ENCODE measurements around the gene B3GAT1. TPM values are rescaled to one million over a fixed set of nuclear protein-coding genes. Genes with fewer than 3 reads are reported as not detected.

Gene B3GAT1
- total RNA-seq, 2 donors from 2014 or later: 20.6 to 29.5 TPM

GRCh38 chr11:134399293-134399654, 12.8 kb downstream of the B3GAT1 start:
- TF ChIP-seq CTCF (conservative IDR thresholded peaks at IDR 0.05): no peak
- Mint-ChIP-seq H3K4me3 (no peak overlapping the region), H3K27me3 (ENCODE audit: insufficient read depth) (no peaks in the 10 kb centered on the region), H3K4me1 (no peaks in the 10 kb centered on the region), H3K9me3 (peaks cover 5% of the 10 kb centered on the region), H3K27ac (no peak overlapping the region), H3K36me3 (ENCODE audit: low read depth) (no peaks in the 10 kb centered on the region)
- DNase-seq: no peak
- Histone ChIP-seq H3K27me3 (ENCODE audit: control insufficient read depth, insufficient read depth, low read length, poor library complexity, severe bottlenecking) (no peaks in the 10 kb centered on the region), H3K4me3 (ENCODE audit: low read length) (no peak overlapping the region), H3K4me1 (ENCODE audit: control insufficient read depth, insufficient read depth, low read length) (no peaks in the 10 kb centered on the region), H3K9me3 (ENCODE audit: control insufficient read depth, low read length) (no peaks in the 10 kb centered on the region), H3K9ac (ENCODE audit: extremely low read depth, low read length, poor library complexity, severe bottlenecking) (no peak overlapping the region), H3K27ac (ENCODE audit: low read depth, low read length) (no peak overlapping the region), H3K36me3 (ENCODE audit: control insufficient read depth, insufficient read depth, low read length) (no peaks in the 10 kb centered on the region)
- WGBS, 2 experiments (ENCODE audit: insufficient coverage in 1 of 2, insufficient read length in 1 of 2): 92 to 100% methylated on average over 6 to 8 of the region's 8 CpGs

- no peak overlapping the region for H3K27ac ChIP-seq (ENCODE audit: low read depth, low read length)
- no peaks in the 10 kb centered on the region for H3K9me3 ChIP-seq (ENCODE audit: control insufficient read depth, low read length)
- no peak overlapping the region for H3K4me3 Mint-ChIP-seq
- H3K4me3 ChIP-seq (ENCODE audit: low read length): no peak overlapping the region
- H3K27ac Mint-ChIP-seq: no peak overlapping the region
- no peaks in the 10 kb centered on the region for H3K27me3 ChIP-seq (ENCODE audit: control insufficient read depth, insufficient read depth, low read length, poor library complexity, severe bottlenecking)
- no peak overlapping the region for H3K9ac ChIP-seq (ENCODE audit: extremely low read depth, low read length, poor library complexity, severe bottlenecking)
- no peaks in the 10 kb centered on the region for H3K27me3 Mint-ChIP-seq (ENCODE audit: insufficient read depth)
- no peaks in the 10 kb centered on the region for H3K4me1 ChIP-seq (ENCODE audit: control insufficient read depth, insufficient read depth, low read length)
- H3K9me3 Mint-ChIP-seq: peaks cover 5% of the 10 kb centered on the region
- WGBS, 2 experiments (ENCODE audit: insufficient coverage in 1 of 2, insufficient read length in 1 of 2): 89 to 98% methylated on average over 10 to 13 of the region's 13 CpGs
- H3K4me1 Mint-ChIP-seq: no peaks in the 10 kb centered on the region
- no peaks in the 10 kb centered on the region for H3K36me3 Mint-ChIP-seq (ENCODE audit: low read depth)
- H3K36me3 ChIP-seq (ENCODE audit: control insufficient read depth, insufficient read depth, low read length): no peaks in the 10 kb centered on the region
- no peak for DNase-seq
- TF ChIP-seq CTCF (conservative IDR thresholded peaks at IDR 0.05): no peak
These were observed 13.3 kb downstream of the B3GAT1 start for GRCh38 chr11:134398644-134399292.

- no peak for DNase-seq
- H3K4me3 Mint-ChIP-seq: no peak overlapping the region
- WGBS, 2 experiments (ENCODE audit: insufficient coverage in 1 of 2, insufficient read length in 1 of 2): 92 to 93% methylated on average over 8 to 11 of the region's 11 CpGs
- H3K36me3 ChIP-seq (ENCODE audit: control insufficient read depth, insufficient read depth, low read length): no peaks in the 10 kb centered on the region
- H3K27ac ChIP-seq (ENCODE audit: low read depth, low read length): no peak overlapping the region
- H3K9me3 ChIP-seq (ENCODE audit: control insufficient read depth, low read length): no peaks in the 10 kb centered on the region
- no peaks in the 10 kb centered on the region for H3K27me3 Mint-ChIP-seq (ENCODE audit: insufficient read depth)
- H3K27me3 ChIP-seq (ENCODE audit: control insufficient read depth, insufficient read depth, low read length, poor library complexity, severe bottlenecking): no peaks in the 10 kb centered on the region
- no peaks in the 10 kb centered on the region for H3K4me1 ChIP-seq (ENCODE audit: control insufficient read depth, insufficient read depth, low read length)
- no peak for TF ChIP-seq CTCF (conservative IDR thresholded peaks at IDR 0.05)
- H3K27ac Mint-ChIP-seq: no peak overlapping the region
- peaks cover 5% of the 10 kb centered on the region for H3K9me3 Mint-ChIP-seq
- no peaks in the 10 kb centered on the region for H3K36me3 Mint-ChIP-seq (ENCODE audit: low read depth)
- no peaks in the 10 kb centered on the region for H3K4me1 Mint-ChIP-seq
- no peak overlapping the region for H3K4me3 ChIP-seq (ENCODE audit: low read length)
- no peak overlapping the region for H3K9ac ChIP-seq (ENCODE audit: extremely low read depth, low read length, poor library complexity, severe bottlenecking)
These were observed 14.0 kb downstream of the B3GAT1 start for GRCh38 chr11:134398079-134398444.

All from endodermal cell (in vitro differentiated cells).